Hair follicle dermal papilla cell (primary cell): ENCODE data around the gene PES1. TPM values are rescaled to one million over a fixed set of nuclear protein-coding genes. Genes with fewer than 3 reads are reported as not detected.

Experiments used
- total RNA-seq: library from RNA; depleted of rRNA; stranded (reverse); fragments of >200 nt; gene quantifications from 2 replicates; pipeline ENCODE4 v1.2.3, GENCODE V29; 2012

The PES1 gene
- total RNA-seq = 63.1 and 65.1 TPM in 2 replicates

GRCh38 chr22:30591588-30592359, at the start of gene PES1:
PES1 (minus strand) TSS chr22:30591910; CDS start chr22:30591833, 77 bp downstream.

DNA sequence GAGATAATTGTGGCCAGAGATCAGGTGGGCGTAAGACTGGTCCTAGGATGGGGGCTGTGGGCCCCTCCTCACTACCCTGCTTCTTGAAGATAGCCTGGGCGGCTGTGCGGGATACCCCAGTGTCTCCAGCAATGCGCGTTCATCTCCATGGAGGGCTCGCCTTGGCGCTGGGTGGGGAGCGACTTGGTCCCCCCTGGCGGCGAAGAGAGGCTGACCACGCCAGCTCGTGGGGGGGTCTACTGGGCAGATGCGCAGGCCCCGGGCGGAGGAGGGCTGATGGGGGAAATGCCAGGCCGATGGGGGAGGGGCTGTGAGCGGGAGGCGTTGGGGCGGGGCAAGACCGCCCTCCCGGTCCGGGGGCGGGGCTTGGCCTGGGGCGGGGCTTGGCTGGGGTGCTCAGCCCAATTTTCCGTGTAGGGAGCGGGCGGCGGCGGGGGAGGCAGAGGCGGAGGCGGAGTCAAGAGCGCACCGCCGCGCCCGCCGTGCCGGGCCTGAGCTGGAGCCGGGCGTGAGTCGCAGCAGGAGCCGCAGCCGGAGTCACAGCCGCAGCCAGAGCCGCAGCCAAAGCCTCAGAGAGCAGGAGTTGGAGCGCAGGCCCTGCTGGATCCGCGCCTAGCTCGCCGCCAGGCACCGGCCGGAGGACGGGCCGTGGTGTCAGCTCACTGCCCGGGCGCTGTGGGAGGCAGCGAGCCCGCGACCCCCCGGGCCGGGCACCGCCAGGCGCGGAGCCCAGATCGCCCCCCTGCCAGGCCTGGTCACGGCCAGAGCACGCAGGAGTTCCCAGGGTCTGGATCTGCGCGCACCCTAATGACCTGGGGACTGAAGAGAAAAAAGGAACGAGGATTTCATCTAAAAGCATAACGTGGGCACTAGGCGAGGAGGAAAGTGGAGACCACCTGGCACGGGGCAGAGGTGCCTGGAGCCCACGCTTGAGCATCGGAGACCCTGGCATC, 43.8 kb upstream of the PES1 start, which contains the start of gene SLC35E4:
SLC35E4 (plus strand) TSS at position 509 of the 953 bp plus-strand sequence. CDS start 670 bp downstream, outside the sequence.

GRCh38 chr22:30606455-30607299, 15.0 kb upstream of the PES1 start, which contains the start of gene TCN2:
TCN2 (plus strand) TSS chr22:30607174; CDS start chr22:30607332, 158 bp downstream.

DNA sequence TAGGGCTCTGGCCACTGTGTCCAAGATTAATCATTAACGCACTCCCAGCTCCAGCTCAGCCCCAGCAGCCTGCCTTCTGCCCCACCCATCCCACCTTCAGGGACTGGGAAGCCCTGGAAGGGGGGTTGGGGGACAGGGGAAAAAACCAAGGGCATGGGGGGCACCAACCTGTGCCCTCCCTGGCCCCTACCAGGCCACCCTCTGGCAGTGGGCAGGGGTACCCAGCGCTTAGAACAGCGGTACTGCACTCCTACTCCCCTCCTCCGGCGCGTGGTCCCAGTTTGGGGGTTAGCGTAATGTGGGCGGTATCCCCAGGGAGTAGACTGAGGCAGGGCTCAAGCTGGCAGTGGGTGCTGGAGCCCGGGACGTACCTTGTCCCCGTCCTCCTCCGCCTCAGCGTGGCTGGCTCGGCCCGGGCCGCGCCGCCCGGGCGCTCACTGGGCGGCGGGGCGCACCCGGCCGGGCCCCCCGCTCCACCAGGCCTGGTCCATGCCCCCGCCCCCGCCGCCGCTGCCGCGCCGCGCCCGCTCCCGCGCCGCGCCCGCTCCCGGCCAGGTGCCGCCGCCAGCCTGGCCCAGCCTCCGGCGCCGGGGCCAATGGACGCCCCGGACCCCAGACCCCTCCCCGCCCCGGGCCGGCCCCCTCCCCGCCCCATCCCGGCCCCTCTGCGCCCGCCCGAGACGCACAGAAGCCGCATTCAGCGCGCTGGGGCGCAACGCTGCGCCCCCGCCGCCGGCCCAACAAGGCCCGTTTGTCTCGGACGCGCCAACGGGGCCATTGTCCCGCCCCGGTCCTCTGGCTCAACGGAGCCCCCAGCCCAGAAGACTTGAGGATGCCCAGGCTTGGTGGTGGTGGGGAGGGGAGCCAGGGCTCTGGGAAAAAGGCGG, 17.4 kb downstream of the PES1 start, which contains the start of gene GAL3ST1:
GAL3ST1 (minus strand) TSS at position 571 of the 887 bp plus-strand sequence. CDS start 17,273 bp downstream, outside the sequence.

GRCh38 chr22:30546616-30547015, 45.1 kb downstream of the PES1 start, which contains the start of gene SEC14L6:
SEC14L6 (minus strand) TSS chr22:30546741; CDS start chr22:30546682, 59 bp downstream.

Other genes starting within 250 kb of the PES1 start
- gene SF3A1, start 235.0 kb downstream of the PES1 start, total RNA-seq = 41.7 and 63.0 TPM in 2 replicates
- 2.3 and 4.1 TPM in 2 replicates for gene CCDC157, start 234.9 kb downstream of the PES1 start, total RNA-seq
- 18.0 and 22.7 TPM in 2 replicates for gene RNF215, start 204.5 kb downstream of the PES1 start, total RNA-seq
- gene SEC14L2, start 194.9 kb downstream of the PES1 start, total RNA-seq = 15.1 and 16.4 TPM in 2 replicates
- gene MTFP1, start 166.1 kb downstream of the PES1 start, total RNA-seq = 4.1 and 5.0 TPM in 2 replicates
- not detected in 2 replicates for gene SEC14L3, start 119.9 kb downstream of the PES1 start, total RNA-seq
- gene SEC14L4, start 86.2 kb downstream of the PES1 start, total RNA-seq = 0.12 and 0.16 TPM in 2 replicates
- not detected in 2 replicates for gene SEC14L6, start 45.2 kb downstream of the PES1 start, total RNA-seq
- not detected in 2 replicates for gene GAL3ST1, start 17.2 kb downstream of the PES1 start, total RNA-seq
- gene TCN2, start 15.3 kb upstream of the PES1 start, total RNA-seq = 9.9 and 21.4 TPM in 2 replicates
- gene SLC35E4, start 43.9 kb upstream of the PES1 start, total RNA-seq = 10.2 and 14.0 TPM in 2 replicates
- 11.5 and 14.0 TPM in 2 replicates for gene DUSP18, start 76.0 kb upstream of the PES1 start, total RNA-seq
- gene OSBP2, start 103.0 kb upstream of the PES1 start, total RNA-seq = 2.9 and 3.9 TPM in 2 replicates